Panc1 (cell line): ENCODE data around the gene KIAA1671. TPM values are rescaled to one million over a fixed set of nuclear protein-coding genes. Genes with fewer than 3 reads are reported as not detected.

Experiments used
- total RNA-seq: library from RNA; stranded (reverse); gene quantifications from one replicate; pipeline ENCODE4 v1.2.1, GENCODE V29; 2021; ENCODE audit not compliant: unreplicated experiment

KIAA1671 gene
- total RNA-seq, 1 experiment from 2014 or later = 48.1 TPM

Other genes with a start within 250 kb of the KIAA1671 start
- gene PIWIL3, start 178.0 kb upstream of the KIAA1671 start, total RNA-seq = not detected
- gene SGSM1, start 146.5 kb upstream of the KIAA1671 start, total RNA-seq = 1.6 TPM
- not detected for gene LHFPL7, start 6.0 kb upstream of the KIAA1671 start, total RNA-seq
- 0.67 TPM for gene CRYBB3, start 247.1 kb downstream of the KIAA1671 start, total RNA-seq